HG02970 (cell line): Measurements from ENCODE around the gene SMTN.
"Not testable (repeated sequence)": the region's sequence is repeated elsewhere in the genome, so short reads cannot be mapped to it uniquely, and the experiment has no call there.

Experiments
- ATAC-seq: cut with Tn5 transposase; IDR thresholded peaks from one replicate; pipeline ENCODE4 v1.9.1; 2021; ENCODE audit warnings: mild to moderate bottlenecking, moderate library complexity, moderate number of reproducible peaks; ENCODE audit not compliant: unreplicated experiment, low FRiP score

Gene SMTN

GRCh38 chr22:31089160-31090100 is 8.3 kb downstream of the SMTN start:
- no peak for ATAC-seq

- ATAC-seq = no peak
These were observed 9.3 kb downstream of the SMTN start for GRCh38 chr22:31090217-31091085.

- ATAC-seq = no peak
These were observed 10.2 kb downstream of the SMTN start for GRCh38 chr22:31091106-31091975.

GRCh38 chr22:31092161-31092560 is 11.0 kb downstream of the SMTN start:
- ATAC-seq = no peak

- no peak for ATAC-seq
These were observed 12.2 kb downstream of the SMTN start for GRCh38 chr22:31093086-31093850.

- no peak for ATAC-seq
These were observed 13.0 kb downstream of the SMTN start for GRCh38 chr22:31094021-31094551.

GRCh38 chr22:31094741-31095140 is 13.6 kb downstream of the SMTN start:
- no peak for ATAC-seq

- no peak for ATAC-seq
These were observed 14.6 kb downstream of the SMTN start for GRCh38 chr22:31095637-31096249.

GRCh38 chr22:31096657-31097279 is 15.7 kb downstream of the SMTN start:
- ATAC-seq = no peak

GRCh38 chr22:31097539-31097938 is 16.4 kb downstream of the SMTN start:
- not testable (repeated sequence) for ATAC-seq

- ATAC-seq = no peak
These were observed 17.0 kb downstream of the SMTN start for GRCh38 chr22:31097941-31098631.

GRCh38 chr22:31098632-31099110 is 17.6 kb downstream of the SMTN start:
- ATAC-seq = no peak

- no peak for ATAC-seq
These were observed 18.3 kb downstream of the SMTN start for GRCh38 chr22:31099386-31099785.

- ATAC-seq = no peak
These were observed 19.0 kb downstream of the SMTN start for GRCh38 chr22:31099841-31100761.

GRCh38 chr22:31100762-31101525 is 19.8 kb downstream of the SMTN start:
- no peak for ATAC-seq
